HEK293 (cell line): ENCODE data around the gene ADIG.

Source experiments
- CTCF ChIA-PET: fragments of 350-600 bp; formaldehyde crosslinking; extraction: SDS; loops from one replicate; lab custom pipeline; 2021; ENCODE audit warnings: antibody characterized with exemption; lab: Yijun Ruan, JAX
- POLR2A ChIA-PET: fragments of 300-600 bp; formaldehyde crosslinking; extraction: SDS; loops from one replicate; lab custom pipeline; 2020; ENCODE audit warnings: antibody characterized with exemption, inconsistent platforms; lab: Yijun Ruan, JAX
- H3K27ac ChIP-seq: fragments of 200-500 bp; sonication (Bioruptor generic); 2 replicates; pipeline ENCODE4 v1.5.1; 2014; ENCODE audit warnings: low read depth, low read length, control low read depth, inconsistent platforms; ENCODE audit errors: extremely low read depth
- H3K36me3 ChIP-seq, 2 experiments: fragments of 200-500 bp in 1 of 2; sonication (Bioruptor generic) in 1 of 2; 1 replicate in 1 of 2; 2 replicates in 1 of 2; pipeline ENCODE4 v1.5.1; 2014 to 2017; ENCODE audit warnings: inconsistent platforms in 2 of 2, low read length in 2 of 2; ENCODE audit not compliant: control insufficient read depth in 2 of 2, insufficient read depth in 1 of 2
- H3K4me1 ChIP-seq: fragments of 200-500 bp; sonication (Bioruptor generic); 2 replicates; pipeline ENCODE4 v1.5.1; 2014; ENCODE audit warnings: mild to moderate bottlenecking, low read length, inconsistent platforms; ENCODE audit not compliant: control insufficient read depth, insufficient read depth
- H3K4me3 ChIP-seq: 2 replicates; pipeline ENCODE4 v1.5.1; 2011; ENCODE audit warnings: low read depth, mild to moderate bottlenecking, control low read depth, low read length, moderate library complexity
- H3K9me3 ChIP-seq: fragments of 200-500 bp; sonication (Bioruptor generic); 2 replicates; pipeline ENCODE4 v1.5.1; 2014; ENCODE audit warnings: low read depth, low read length, inconsistent platforms; ENCODE audit not compliant: control insufficient read depth, insufficient read depth
- ZFP3 ChIP-seq: fragments of 450-650 bp; formaldehyde crosslinking; IDR thresholded peaks from 2 replicates; pipeline ENCODE4 v1.5.1; 2016; ENCODE audit warnings: low read depth, missing biosample characterization, missing genetic modification characterization
- ZIC2 ChIP-seq: fragments of 450-650 bp; formaldehyde crosslinking; IDR thresholded peaks from 2 replicates; pipeline ENCODE4 v1.5.1; 2016; ENCODE audit warnings: missing biosample characterization, missing genetic modification characterization
- ZNF19 ChIP-seq: fragments of 450-650 bp; formaldehyde crosslinking; IDR thresholded peaks from 2 replicates; pipeline ENCODE4; 2016; ENCODE audit warnings: missing biosample characterization, missing genetic modification characterization, low read depth
- ZNF221 ChIP-seq: fragments of 450-650 bp; formaldehyde crosslinking; IDR thresholded peaks from 2 replicates; pipeline ENCODE4 v1.5.1; 2017; ENCODE audit warnings: missing biosample characterization, missing genetic modification characterization, borderline replicate concordance
- ZNF341 ChIP-seq: fragments of 450-650 bp; formaldehyde crosslinking; IDR thresholded peaks from 2 replicates; pipeline ENCODE4; 2016; ENCODE audit warnings: low read depth, missing biosample characterization, missing genetic modification characterization
- ZNF426 ChIP-seq: fragments of 450-650 bp; formaldehyde crosslinking; IDR thresholded peaks from 2 replicates; pipeline ENCODE4 v1.5.1; 2017; ENCODE audit warnings: missing biosample characterization, missing genetic modification characterization, mild to moderate bottlenecking, inconsistent platforms, moderate library complexity
- ZNF544 ChIP-seq: fragments of 450-650 bp; formaldehyde crosslinking; IDR thresholded peaks from 2 replicates; pipeline ENCODE4 v1.5.0; 2017; ENCODE audit warnings: missing biosample characterization, missing genetic modification characterization
- ZNF548 ChIP-seq: fragments of 450-650 bp; formaldehyde crosslinking; IDR thresholded peaks from 2 replicates; pipeline ENCODE4 v1.5.1; 2016; ENCODE audit warnings: missing biosample characterization, missing genetic modification characterization
- ZNF701 ChIP-seq: fragments of 450-650 bp; formaldehyde crosslinking; IDR thresholded peaks from 2 replicates; pipeline ENCODE4 v1.5.1; 2016; ENCODE audit warnings: missing biosample characterization, missing genetic modification characterization
- ZNF768 ChIP-seq: fragments of 450-650 bp; formaldehyde crosslinking; IDR thresholded peaks from 2 replicates; pipeline ENCODE4 v1.5.1; 2018; ENCODE audit warnings: missing biosample characterization, mild to moderate bottlenecking, missing genetic modification characterization
- ZNF785 ChIP-seq: fragments of 450-650 bp; formaldehyde crosslinking; IDR thresholded peaks from 2 replicates; pipeline ENCODE4 v1.5.1; 2016; ENCODE audit warnings: missing biosample characterization, missing genetic modification characterization
- TF ChIP-seq, protein P1 (sequence below): fragments of 450-650 bp; formaldehyde crosslinking; IDR thresholded peaks from 2 replicates; pipeline ENCODE4 v1.5.1; 2016; ENCODE audit warnings: missing biosample characterization, missing genetic modification characterization
- TF ChIP-seq, protein P2 (sequence below): fragments of 450-650 bp; formaldehyde crosslinking; IDR thresholded peaks from 2 replicates; pipeline ENCODE4 v1.5.1; 2016; ENCODE audit warnings: missing biosample characterization, missing genetic modification characterization, borderline replicate concordance

Gene ADIG

DNA sequence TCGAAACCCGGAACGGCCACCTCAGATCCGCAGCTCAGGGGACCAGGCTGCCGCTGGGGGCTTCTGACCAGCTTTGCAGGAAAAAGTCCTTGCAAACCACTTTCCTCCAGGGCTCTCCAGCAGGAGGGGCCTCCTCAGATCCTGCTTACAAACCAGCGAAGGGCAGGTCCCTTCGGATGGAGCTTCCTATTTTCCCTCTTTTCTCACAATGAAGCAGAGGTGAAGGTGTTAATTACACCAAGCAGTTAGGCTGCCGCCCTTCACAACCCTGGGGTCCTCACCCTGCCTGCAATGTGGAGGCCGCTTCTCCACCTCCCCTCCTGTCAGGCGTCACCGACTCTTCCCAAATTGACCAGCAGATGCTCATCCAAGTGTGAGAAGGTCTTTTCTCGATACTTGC lies 26.4 kb downstream of the ADIG start:
- ChIA-PET CTCF (interaction anchor here (1.2 kb wide), 1 partner anchor 144 kb away, joined by 3 read pairs; no protein-coding TSS in a partner anchor), POLR2A (no interaction called here)
- Histone ChIP-seq H3K36me3 (no peaks in the 10 kb centered on the region), H3K9me3 (no peaks in the 10 kb centered on the region), H3K4me3 (no peak overlapping the region), H3K4me1 (no peaks in the 10 kb centered on the region), H3K27ac (no peak overlapping the region)
- TF ChIP-seq, protein P1, sequence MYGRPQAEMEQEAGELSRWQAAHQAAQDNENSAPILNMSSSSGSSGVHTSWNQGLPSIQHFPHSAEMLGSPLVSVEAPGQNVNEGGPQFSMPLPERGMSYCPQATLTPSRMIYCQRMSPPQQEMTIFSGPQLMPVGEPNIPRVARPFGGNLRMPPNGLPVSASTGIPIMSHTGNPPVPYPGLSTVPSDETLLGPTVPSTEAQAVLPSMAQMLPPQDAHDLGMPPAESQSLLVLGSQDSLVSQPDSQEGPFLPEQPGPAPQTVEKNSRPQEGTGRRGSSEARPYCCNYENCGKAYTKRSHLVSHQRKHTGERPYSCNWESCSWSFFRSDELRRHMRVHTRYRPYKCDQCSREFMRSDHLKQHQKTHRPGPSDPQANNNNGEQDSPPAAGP (tag by site-specific recombination) = no peak
- no peak for TF ChIP-seq ZFP3
- no peak for TF ChIP-seq ZNF19 (tag by site-specific recombination)
- no peak for TF ChIP-seq ZNF701 (tag by site-specific recombination)
- no peak for TF ChIP-seq ZNF221 (tag by site-specific recombination)

DNA sequence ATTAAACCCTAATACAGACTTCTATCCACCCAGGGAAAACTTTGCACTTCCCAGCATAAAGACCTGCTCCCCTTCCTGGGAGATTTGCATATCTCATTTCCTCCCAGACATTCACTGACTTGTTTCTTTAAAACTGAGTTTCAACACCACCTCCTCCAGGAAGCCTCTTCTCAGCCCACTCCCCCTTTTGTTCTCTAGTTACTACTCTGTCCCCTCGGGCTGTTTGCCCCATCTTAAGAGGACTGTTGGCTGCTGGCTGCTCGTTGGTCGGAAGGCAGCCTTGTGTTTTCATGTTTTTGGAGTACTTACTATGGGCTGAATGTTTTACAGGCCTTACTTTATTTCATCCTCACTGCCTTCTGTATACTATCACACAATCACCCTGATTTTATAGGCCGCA lies 27.2 kb downstream of the ADIG start:
- TF ChIP-seq ZNF785 = no peak
- TF ChIP-seq ZNF426 (tag by site-specific recombination) = no peak
- TF ChIP-seq ZNF548 (tag by site-specific recombination) = no peak
- no peak overlapping the region for H3K27ac ChIP-seq
- H3K9me3 ChIP-seq = no peaks in the 10 kb centered on the region
- no peak overlapping the region for H3K4me3 ChIP-seq
- ChIA-PET CTCF (interaction anchor here (1.2 kb wide), 1 partner anchor 143 kb away, joined by 3 read pairs; no protein-coding TSS in a partner anchor), POLR2A (no interaction called here)
- no peaks in the 10 kb centered on the region for H3K4me1 ChIP-seq
- H3K36me3 ChIP-seq = no peaks in the 10 kb centered on the region

DNA sequence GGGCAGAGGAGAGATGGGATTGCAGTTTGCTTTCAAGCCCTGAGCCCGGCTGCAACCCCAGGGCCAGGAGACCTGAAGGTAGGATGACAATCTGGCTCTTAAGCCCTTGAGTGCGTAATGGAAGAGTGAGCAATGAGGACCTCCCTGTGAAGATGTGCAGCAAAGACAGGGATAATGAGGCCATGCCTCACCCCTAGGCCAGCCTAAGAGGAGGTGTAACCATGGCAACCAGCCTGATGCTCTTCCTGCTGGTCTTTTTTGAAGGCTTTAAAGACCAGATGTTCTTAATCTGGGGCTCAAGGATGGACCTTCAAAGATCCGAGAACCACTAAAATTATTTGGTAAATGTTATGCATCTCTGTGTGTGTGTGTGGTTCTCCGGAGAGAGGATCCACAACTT lies 28.8 kb downstream of the ADIG start:
- H3K27ac ChIP-seq = no peak overlapping the region
- no peak for TF ChIP-seq ZNF341 (tag by site-specific recombination)
- no peak for TF ChIP-seq ZNF768 (tag by site-specific recombination)
- TF ChIP-seq ZNF544 (tag by site-specific recombination) = no peak
- ChIA-PET CTCF (interaction anchor here (0.6 to 0.7 kb wide), 2 partner anchors 24 to 59 kb away, joined by 3 to 4 read pairs; no protein-coding TSS in a partner anchor), POLR2A (no interaction called here)
- H3K4me1 ChIP-seq = no peaks in the 10 kb centered on the region
- H3K4me3 ChIP-seq = no peak overlapping the region
- no peaks in the 10 kb centered on the region for H3K9me3 ChIP-seq
- no peaks in the 10 kb centered on the region for H3K36me3 ChIP-seq

DNA sequence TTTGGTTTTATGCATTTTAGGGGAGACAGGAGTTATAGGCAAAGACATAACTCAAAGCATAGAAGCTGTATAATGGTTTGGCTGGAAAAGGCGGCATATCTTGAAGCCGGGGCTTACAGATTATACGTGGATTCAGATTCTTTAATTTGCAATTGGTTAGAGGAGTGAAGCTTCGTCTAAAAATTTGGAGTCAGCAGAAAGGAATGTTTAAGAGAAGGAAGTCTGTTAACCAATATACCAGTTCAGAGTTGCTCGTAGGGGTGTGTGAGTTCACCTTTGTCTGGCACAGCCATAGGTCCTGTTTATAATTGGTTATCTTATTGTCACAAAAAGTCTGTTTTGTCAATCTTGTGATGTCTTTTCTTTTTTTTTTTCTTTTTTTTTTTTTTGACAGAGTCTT lies 29.5 kb downstream of the ADIG start:
- POLR2A ChIA-PET = no interaction called here
- CTCF ChIA-PET = interaction anchor here (0.6 kb wide), 1 partner anchor 60 kb away, joined by 4 read pairs; no protein-coding TSS in a partner anchor
- TF ChIP-seq ZNF426 (tag by site-specific recombination) = no peak
- TF ChIP-seq, protein P2, sequence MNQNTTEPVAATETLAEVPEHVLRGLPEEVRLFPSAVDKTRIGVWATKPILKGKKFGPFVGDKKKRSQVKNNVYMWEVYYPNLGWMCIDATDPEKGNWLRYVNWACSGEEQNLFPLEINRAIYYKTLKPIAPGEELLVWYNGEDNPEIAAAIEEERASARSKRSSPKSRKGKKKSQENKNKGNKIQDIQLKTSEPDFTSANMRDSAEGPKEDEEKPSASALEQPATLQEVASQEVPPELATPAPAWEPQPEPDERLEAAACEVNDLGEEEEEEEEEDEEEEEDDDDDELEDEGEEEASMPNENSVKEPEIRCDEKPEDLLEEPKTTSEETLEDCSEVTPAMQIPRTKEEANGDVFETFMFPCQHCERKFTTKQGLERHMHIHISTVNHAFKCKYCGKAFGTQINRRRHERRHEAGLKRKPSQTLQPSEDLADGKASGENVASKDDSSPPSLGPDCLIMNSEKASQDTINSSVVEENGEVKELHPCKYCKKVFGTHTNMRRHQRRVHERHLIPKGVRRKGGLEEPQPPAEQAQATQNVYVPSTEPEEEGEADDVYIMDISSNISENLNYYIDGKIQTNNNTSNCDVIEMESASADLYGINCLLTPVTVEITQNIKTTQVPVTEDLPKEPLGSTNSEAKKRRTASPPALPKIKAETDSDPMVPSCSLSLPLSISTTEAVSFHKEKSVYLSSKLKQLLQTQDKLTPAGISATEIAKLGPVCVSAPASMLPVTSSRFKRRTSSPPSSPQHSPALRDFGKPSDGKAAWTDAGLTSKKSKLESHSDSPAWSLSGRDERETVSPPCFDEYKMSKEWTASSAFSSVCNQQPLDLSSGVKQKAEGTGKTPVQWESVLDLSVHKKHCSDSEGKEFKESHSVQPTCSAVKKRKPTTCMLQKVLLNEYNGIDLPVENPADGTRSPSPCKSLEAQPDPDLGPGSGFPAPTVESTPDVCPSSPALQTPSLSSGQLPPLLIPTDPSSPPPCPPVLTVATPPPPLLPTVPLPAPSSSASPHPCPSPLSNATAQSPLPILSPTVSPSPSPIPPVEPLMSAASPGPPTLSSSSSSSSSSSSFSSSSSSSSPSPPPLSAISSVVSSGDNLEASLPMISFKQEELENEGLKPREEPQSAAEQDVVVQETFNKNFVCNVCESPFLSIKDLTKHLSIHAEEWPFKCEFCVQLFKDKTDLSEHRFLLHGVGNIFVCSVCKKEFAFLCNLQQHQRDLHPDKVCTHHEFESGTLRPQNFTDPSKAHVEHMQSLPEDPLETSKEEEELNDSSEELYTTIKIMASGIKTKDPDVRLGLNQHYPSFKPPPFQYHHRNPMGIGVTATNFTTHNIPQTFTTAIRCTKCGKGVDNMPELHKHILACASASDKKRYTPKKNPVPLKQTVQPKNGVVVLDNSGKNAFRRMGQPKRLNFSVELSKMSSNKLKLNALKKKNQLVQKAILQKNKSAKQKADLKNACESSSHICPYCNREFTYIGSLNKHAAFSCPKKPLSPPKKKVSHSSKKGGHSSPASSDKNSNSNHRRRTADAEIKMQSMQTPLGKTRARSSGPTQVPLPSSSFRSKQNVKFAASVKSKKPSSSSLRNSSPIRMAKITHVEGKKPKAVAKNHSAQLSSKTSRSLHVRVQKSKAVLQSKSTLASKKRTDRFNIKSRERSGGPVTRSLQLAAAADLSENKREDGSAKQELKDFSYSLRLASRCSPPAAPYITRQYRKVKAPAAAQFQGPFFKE (tag by site-specific recombination) = no peak
- no peak for TF ChIP-seq ZNF701 (tag by site-specific recombination)
- TF ChIP-seq ZIC2 (tag by site-specific recombination) = no peak
- Histone ChIP-seq H3K4me1 (no peaks in the 10 kb centered on the region), H3K9me3 (no peaks in the 10 kb centered on the region), H3K36me3 (no peaks in the 10 kb centered on the region), H3K4me3 (no peak overlapping the region), H3K27ac (no peak overlapping the region)
